DMS53 treated with DMSO at 0.1 percent for 48 hours (cell line): ENCODE measurements around the gene DCTN2.
A peak's percentile ranks its signal among the peaks of the same experiment; 100 is the strongest.
"Not testable (repeated sequence)": the region's sequence is repeated elsewhere in the genome, so short reads cannot be mapped to it uniquely, and the experiment has no call there.

Experiments used
- DNase-seq: peaks from one replicate; lab custom pipeline; 2025; ENCODE audit not compliant: unreplicated experiment; lab: John Stamatoyannopoulos, UW

DCTN2 gene

DNA sequence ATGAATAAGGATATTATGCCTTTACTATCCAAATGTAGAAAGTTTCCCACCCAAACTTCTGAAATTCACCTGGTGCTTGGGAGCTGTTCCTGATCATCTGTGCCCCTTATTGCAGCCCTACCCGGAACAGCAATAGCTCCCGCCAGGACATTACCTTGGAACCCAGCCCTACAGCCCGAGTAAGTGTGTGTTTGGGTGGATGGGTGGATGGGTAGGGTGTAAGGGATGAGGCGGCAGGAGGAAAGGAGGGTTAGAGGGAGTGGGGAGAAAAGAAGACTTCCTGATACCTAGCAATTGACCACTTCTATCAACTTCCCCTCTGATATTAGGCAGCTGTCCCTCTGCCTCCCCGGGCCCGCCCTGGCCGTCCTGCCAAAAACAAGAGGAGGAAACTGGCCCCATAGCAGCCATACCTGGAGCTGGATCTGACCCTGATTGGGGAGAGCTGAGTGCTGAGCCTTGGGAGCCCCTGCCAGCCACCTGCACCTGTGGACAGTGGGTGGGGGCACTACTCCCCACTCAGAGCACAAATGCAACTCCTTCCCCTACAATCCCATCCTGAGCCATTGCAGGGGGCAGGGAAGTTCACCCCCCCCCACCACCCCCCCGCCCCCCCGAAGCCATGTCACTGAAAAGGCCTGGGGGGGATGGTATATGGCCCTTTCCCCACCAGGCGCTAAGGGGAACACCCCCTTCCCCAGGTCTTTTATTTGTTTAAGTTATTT lies 18.0 kb downstream of the DCTN2 start:
- DNase-seq, result no peak

DNA sequence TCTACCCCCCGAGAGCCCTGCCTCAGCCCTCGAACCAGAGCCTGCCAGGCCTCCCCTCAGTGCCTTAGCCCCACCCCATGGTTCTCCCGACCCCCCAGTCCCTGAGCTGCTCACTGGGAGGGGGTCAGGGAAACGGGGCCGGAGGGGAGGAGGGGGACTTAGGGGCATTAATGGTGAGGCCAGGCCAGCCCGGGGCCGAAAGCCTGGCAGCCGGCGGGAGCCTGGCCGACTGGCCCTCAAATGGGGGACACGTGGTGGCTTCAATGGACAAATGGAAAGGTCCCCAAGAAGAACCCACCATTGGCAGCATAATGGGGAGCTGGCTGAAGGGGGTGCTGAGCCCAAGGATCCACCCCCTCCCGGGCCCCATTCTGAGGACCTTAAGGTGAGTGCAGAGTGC lies 18.8 kb downstream of the DCTN2 start:
- DNase-seq, result no peak

DNA sequence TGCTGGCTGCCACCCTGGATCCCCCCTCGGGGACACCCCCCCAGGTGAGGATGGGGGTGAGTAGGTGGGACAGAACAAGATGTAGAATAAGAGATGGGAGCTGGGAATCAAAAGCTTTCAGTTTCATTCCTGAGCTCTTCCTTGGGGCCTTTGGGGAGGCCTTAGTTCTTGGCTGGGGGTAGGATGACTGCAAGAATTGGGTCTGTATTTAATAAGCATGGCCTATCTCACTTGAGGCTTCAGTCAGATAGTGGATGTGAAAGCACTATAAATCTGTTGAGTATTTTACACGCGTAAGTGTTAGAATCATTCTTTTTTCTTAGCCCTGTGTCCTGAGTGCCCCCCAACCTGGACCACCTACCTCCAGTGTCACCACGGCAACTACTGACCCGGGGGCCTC lies 19.8 kb downstream of the DCTN2 start:
- no peak for DNase-seq

DNA sequence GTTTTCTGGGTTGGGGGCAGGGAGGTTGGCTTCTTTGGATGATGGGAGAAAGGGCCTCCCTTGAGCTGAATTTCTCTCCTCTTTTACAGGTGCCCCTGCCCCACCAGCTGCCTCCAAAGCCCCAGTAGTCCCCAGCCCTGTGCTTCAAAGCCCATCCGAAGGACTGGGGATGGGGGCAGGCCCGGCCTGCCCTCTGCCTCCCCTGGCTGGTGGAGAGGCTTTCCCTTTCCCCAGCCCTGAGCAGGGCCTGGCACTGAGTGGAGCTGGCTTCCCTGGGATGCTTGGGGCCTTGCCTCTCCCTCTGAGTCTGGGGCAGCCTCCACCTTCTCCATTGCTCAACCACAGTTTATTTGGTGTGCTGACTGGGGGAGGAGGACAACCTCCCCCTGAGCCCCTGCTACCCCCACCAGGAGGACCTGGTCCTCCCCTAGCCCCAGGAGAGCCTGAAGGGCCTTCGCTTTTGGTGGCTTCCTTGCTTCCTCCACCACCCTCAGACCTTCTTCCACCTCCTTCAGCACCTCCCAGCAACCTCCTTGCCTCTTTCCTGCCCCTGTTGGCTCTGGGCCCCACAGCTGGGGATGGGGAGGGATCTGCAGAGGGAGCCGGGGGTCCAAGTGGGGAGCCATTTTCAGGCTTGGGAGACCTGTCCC lies 20.4 kb downstream of the DCTN2 start:
- no peak for DNase-seq

DNA sequence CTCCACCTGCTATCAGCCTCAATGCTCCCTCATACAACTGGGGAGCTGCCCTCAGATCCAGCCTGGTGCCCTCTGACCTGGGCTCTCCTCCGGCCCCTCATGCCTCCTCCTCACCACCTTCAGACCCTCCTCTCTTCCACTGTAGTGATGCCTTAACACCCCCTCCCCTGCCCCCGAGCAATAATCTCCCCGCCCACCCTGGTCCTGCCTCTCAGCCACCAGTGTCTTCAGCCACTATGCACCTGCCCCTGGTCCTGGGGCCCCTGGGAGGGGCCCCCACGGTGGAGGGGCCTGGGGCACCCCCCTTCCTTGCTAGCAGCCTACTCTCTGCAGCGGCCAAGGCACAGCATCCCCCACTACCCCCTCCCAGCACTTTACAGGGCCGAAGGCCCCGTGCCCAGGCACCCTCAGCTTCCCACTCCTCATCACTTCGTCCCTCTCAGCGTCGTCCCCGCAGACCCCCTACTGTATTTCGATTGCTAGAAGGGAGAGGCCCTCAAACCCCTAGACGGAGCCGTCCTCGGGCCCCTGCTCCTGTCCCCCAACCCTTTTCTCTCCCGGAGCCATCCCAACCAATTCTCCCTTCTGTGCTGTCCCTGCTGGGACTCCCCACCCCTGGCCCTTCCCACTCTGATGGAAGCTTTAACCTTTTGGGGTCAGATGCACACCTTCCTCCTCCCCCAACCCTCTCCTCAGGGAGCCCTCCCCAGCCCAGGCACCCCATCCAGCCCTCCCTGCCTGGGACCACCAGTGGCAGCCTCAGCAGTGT lies 21.2 kb downstream of the DCTN2 start:
- no peak for DNase-seq

DNA sequence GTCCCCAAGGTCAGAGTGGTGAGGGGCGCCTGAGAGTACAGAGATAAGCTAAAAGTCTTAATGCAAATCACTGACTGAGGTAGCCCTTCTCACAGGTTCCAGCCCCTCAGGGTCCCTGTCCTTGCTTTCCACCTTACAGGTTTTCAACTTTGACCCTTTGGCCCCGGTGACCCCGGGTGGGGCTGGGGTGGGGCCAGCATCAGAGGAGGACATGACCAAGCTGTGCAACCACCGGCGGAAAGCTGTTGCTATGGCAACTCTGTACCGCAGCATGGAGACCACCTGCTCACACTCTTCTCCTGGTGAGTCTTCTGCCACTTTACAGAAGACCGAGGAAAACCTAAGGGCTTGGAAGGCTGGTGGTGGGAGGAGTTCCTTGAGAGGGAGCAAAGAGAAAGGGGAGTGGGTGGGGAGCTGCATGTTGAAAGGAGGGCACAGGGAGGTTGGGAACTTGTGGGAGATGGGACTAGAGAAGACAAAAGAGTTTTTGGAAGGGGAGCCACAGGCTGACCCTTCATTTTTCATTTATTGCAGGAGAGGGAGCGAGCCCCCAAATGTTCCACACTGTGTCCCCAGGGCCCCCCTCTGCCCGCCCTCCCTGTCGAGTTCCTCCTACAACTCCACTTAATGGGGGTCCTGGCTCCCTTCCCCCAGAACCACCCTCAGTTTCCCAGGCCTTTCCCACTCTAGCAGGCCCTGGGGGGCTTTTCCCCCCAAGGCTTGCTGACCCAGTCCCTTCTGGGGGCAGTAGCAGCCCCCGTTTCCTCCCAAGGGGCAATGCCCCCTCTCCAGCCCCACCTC lies 22.0 kb downstream of the DCTN2 start:
- no peak for DNase-seq

DNA sequence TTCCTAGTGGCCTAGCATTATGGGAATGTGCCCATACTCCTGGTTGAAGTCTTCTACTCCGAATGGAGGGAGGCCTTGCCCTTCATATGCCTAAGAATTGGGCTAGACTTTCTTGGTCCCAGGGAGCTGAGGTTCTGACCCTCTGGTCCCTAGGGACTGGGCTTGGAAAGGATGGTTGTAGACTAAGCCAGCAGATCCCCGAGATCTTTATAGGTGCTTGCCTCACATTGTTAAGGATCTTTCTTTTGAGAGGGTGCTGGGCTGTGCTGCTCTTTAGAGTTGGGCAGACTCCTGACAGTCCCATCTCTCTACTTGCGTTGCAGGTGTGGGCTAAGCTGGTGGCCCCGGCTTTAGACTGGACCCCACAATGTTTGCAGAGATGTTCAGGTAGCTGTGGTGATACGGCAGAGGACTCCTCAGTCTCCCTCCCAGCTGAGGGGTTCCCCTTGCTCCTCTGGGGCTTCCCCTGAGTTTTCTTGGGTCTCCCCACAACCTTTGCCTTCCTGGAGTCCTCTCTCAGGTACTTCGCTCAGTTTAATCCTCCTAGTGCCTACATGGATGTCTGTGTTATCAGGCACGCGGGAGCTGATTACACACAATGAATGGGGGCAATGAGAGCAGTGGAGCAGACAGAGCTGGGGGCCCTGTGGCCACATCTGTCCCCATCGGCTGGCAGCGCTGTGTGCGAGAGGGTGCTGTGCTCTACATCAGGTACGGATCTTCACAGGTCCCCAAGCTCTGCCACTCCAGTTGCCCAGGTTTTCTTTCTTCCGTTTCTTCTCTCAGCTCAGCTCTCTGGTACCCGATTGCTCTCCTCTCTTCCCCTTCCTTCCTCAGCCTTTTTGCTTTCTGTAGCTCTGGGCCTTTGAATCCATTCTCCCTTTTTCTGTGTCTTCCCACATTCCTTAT lies 23.0 kb downstream of the DCTN2 start:
- no peak for DNase-seq

DNA sequence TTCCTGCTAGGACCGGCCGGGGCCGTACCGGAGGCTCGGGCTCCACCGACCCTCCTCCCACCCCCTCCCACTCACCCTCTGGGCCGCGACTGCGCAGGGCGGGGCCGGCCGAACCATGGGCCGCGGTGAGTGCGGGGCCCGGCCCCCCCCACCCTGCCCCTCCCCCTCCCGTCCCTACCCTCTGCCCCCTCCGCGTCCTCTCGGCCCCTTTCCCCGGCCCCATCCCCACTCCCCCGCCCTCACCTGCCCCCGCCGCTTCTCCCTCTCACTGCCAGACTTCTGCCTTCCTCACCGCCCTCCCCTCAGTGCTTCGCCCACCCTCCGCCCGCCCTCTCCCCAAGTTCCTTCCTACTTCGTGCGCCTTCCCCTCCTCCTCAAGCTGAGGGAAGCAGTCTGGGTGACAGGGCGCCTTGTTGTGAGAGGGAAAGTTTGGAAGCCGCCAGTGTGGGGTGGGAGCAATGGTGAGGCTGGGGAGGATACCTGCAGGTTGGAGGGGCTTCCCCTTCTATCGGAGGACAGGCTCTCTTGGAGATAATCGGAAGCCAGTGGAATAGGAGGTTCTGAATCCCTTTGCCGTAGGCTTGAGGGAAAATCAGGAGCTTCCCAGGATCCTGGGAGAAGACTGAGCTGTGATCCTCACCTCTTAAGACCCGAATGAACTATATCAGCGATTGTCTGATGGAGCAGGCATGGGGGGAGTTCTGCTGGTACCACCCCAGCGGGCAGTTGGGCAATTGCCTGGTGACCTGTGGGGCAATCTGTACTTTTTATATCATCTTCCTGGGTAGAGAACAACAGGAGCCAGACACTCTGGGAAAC lies 23.9 kb downstream of the DCTN2 start:
- no peak for DNase-seq

DNA sequence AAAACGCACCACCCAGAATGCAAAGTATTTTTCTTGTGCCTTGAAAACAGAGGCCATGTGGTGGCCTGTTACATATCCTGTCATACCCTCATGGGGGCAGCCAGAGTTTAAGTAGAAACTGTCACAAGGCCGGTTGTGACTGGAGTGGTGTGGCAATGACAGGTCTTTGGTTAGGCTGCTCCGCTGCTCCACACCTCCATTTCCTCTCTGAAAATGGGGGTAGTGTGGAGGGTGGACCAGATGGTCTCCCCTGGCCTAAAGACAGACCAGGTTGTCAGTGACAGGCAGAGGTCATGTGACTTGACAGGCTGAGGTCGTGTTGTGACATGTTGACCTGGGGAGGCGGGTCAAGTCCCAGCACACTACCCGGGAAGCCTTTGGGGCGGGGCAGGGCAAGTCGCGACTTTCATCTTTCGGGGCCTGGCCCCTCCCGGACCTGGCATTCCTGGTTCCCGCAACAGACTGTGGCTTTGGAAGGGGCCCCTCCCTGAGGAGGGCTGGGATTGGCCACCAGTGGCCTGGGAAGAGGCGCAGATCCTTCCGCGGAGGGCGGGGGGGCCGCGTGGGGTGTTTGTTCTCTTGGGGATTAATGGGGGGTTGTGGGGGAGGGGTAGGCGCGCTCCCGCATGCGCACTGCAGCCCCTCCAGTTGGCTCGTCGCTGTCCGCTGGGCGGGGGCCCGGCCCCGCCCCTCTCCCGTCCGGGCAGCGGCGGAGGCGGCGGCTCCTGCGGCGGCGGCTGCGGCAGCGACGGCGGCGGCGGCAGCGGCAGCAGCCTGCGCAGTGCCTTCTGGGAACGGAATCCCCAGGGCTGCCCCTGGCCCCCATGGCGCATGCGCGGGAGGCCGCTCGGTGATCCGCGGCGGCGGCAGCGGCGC lies 24.7 kb downstream of the DCTN2 start, which contains the start of gene MBD6:
TSS of gene MBD6 (plus strand) at position 814 of the 876 bp plus-strand sequence. CDS start 1,480 bp downstream, outside the sequence.
- peak; percentile 95 for DNase-seq

DNA sequence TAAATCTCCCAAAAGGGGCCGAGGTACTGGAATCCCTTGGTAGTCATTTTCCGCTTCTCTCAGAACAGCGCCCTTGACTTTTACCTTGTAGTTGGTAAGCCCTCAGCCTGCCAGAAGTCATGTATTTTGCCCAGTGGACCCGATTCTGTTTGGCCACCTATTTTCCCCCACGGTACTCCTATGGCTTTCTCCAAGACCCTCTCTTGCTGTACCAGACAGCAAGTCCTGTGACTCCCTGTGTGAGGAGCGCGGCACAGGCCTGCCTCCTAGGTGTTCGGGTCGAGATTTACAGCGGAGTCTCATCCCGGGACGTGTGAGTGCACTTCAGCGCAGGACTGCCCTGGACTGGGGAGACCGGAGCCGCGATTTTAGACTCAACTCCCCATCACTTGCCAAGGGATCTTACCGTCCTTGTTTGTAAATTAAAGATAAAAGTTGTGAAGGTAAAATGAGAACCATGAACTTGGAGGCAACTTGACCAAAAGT lies 25.4 kb downstream of the DCTN2 start:
- no peak for DNase-seq

DNA sequence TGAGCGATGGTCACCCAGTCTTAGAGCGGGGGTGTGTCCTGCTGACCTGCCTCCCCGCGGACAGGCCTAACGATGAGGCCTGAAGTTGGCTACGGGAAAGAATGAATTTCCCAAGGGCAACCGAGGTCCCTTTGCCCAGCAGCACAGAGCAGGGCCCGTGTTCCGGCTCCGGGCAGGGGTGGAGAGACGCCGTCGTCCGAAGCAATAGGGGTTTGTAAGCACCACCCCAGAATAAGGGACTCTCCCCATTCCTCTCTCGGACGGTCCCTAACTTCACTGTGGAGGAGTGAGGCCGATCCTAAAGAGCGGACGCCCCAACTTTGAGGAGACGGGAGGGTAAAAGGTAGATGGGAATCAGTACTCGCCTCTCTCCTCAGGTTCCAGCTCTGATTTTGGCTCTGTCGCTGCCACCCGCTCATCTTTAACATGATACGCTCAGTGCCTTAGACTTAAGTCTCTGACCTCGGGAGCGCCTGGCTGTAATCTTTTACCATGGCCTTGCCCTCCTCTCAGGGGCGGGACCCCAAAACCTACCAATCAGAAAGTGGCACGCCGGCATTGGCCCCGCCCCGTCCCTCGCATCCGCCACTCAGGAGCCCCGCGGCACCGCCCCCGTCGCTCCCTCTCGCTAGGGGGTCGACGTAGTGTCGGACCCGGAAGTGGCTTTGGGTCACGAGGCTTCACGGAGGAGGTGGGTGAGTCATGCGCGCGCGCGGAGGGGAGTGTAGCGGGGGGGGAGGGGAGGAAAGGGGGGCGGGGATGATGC lies 26.8 kb downstream of the DCTN2 start, which contains the start of gene DDIT3:
TSS of gene DDIT3 (minus strand) at position 462 of the 766 bp plus-strand sequence. CDS start 3,108 bp downstream, outside the sequence.
- DNase-seq, result peak; percentile 97

DNA sequence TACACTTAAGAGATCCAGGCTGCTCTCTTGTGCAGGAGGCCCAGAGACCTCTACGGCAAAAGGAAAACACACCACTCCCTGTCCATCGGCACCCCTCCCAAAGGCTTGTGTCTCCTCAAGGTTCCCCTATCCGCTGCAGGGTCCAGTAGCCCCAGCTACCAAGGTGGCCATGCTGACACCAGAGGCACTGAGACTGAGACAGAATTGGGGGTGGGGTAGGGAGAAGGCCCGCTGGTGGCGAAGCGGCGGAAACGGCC lies 27.3 kb downstream of the DCTN2 start:
- peak; percentile 41 for DNase-seq

DNA sequence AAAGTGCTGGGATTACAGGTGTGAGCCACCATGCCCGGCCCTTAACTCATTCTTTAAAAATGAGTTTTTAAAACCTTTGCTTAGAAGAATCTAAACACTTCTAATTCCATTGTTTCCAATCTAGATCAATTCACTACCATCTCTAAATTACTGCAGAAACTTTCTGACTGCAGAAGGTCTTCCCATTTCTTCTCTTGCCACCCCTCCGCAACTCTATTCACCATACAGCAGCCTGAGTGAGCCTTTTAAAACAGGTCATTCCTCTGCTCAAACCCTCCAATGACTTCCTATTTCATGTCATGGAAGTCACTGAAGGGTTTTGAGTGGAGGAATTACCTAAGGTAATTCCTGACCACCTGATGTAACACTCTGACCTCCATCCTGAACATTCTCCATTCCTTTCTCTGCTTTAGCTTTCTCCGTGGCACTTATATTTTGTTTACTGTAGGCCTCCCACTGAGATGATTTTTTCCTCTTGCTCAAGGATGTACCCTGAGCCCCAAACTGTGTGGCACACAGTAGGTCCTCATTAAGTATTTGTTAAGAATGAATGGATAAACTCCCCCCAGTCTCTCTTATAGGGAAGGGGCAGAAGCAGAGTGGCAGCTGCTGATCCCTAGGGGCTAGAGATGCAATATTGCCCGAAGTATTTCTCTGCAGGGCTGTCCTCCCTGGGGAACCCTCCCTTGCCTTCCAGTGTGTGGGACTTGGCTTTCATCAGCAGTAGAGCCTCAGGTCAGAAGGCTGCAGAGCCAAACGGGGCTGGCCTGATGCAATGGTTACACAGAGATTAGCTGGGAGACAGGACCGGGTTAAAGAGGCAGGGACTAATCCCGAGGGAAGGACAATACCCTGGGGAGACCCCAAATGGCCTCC lies 27.8 kb downstream of the DCTN2 start:
- DNase-seq, result no peak

DNA sequence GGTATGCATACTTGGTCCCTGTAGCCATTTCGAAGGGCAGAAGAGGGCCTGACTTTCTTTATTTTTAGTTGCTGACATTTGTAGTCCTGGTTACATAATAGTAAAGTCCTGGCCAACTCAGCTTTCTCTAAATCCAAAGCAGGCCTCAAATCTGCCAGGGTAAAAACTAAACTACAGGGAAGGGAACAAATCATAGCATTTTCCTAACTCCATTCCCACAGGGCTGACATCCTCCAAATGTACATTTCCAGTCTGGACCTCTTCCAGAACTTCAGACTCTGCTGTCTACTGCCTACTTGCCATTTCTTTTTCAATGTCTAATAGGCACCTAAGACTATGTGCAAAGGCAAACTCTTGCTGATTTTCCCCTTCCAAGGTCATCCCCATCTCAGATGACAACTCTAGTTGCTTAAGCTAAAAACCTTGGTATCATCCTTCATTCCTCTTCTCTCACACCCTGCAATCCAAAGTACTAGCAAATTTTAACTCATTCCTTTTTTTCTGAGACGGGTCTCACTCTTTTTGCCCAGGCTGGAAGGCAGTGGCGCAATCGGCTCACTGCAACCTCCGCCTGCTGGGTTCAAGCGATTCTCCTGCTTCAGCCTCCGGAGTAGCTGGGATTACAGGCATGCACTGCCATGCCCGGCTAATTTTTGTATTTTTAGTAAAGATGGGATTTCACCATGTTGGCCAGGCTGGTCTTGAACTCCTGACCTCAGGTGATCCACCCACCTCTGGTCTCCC lies 28.6 kb downstream of the DCTN2 start:
- DNase-seq, result no peak

DNA sequence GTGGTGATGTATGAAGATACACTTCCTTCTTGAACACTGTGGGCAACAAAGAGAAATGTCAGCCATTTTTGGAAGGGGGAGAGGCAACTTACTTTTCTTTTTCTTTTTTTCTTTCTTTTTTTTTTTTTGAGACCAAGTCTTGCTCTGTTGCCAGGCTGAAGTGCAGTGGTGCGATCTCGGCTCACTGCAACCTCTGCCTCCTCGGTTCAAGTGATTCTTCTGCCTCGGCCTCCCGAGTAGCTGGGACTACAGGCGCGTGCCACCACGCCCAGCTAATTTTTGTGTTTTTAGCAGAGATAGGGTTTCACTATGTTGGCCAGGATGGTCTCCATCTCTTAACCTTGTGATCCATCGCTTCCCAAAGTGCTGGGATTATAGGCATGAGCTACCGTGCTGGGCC lies 29.3 kb downstream of the DCTN2 start:
- DNase-seq, result not testable (repeated sequence)

DNA sequence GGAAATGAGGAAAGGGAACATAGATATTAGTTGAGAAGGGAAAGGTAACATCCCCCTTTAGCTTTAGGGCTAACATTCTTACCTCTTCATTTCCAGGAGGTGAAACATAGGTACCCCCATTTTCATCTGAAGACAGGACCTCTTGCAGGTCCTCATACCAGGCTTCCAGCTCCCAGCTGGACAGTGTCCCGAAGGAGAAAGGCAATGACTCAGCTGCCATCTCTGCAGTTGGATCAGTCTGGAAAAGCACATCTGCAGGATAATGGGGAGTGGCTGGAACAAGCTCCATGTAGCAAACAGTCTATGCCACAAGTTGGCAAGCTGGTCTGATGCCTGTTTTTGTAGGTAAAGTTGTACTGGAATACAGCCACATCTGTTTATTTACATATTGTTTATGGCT lies 29.8 kb downstream of the DCTN2 start:
- DNase-seq, result no peak
